NCI-H1417 (cell line): ENCODE measurements around the gene MPPED2.
A peak's percentile ranks its signal among the peaks of the same experiment; 100 is the strongest.

ENCODE experiments used
- DNase-seq, 3 experiments: peaks; one replicate each; lab custom pipeline; 2025; lab: John Stamatoyannopoulos, UW

Gene MPPED2

DNA sequence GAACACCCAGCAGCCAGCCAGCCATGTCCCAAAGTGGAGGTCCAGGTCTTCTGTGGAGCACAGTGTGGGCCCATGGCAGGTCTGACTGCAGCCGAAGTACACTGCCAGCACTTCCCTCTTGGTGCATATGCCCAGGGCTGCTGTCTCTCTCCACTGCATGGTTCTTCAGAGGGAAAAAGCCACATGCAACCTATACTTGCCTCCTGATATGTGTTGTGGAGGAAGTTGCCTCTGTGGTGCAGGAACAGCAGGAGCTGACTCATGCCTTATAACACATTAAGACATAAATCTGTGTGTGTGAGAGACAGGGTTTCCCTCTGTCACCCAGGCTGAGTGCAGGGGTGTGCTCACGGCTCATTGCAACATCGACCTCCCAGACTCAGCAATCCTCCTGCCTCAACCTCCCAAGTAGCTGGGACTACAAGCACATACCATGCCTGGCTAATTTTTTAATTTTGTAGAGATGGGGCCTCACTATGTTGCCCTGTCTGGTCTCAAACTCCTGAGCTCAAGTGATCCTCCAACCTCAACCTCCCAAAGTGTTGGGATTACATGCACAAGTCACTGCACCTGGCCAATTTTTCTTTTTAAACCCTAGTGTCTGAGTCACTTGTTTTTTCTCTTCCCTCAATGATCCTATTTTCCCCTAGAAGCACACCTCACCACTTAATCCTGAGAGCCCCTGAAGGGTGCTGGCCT is 98.8 kb downstream of the MPPED2 start:
- no peak for DNase-seq

DNA sequence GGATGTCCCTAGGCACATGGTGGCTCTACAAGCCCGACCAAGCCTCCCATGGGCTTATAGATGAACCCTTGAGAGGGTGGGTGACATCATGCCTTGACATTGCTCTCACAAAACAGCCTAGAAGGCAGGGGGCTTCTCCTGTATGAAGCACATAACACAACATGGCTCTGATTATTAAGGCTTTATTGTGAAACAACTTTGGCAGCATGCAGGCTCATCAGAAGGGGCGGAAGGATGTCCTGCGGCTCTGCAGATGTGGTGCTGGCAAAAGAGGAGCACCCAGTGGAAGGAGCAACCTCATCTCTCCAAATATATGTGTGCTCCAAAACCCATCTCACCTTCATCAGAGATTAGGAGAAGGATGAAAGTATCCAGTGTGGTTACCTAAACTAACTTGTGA is 100.4 kb downstream of the MPPED2 start:
- DNase-seq, result no peak

DNA sequence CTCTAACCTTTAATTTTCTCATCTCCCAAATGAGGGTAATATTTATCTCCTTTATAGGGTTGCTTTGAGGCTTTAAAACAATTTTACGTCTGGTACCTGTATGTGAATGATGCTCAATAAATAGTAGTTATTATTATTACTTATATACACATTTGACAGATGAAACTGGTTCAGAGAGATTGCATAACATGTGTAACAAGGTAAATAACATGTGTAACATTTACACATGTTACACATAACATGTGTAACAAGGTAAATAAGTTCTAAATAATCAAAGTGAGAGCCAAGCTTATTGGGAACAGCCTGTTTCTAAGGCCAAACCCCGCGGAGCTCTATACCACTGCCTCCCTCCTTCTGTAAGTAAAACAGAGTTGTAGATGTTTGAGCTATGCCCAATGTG is 100.9 kb downstream of the MPPED2 start:
- DNase-seq, result no peak

DNA sequence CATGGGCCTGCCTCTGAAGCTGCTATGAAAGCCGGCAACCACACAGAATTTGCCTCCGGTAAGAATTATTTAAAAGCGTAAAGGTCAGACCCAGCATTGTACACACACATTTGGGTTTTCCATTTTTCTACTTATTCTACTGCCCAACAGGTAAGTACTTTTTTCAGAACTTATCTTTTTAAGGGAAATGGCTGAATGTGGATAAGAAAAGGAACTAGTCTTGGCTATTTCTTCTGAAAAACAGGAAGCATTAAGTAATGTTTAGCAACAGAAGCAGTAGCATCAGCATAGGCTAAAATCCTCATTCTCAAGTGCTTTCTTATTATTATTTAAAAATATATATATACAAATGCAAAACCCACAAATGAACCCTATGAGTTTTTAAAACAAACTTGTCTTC is 103.1 kb downstream of the MPPED2 start:
- DNase-seq, result no peak

DNA sequence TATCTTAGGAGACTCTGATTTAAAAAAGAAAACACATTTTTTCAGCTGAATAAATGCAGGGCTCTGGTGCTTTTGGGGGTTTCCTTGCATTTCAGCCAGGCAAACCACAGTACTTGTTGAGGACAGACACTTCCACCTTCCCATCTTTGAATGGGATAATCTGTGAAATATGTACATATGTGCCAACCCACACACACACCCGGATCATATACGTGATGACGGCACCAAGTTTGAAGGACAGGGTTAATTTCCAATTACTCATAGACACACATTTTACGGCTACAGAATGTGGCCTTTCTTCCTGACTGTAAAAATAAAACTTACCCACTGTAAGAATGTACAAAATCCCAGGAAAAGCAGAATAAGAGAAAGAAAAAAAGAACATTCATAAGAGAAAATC is 104.4 kb downstream of the MPPED2 start:
- no peak for DNase-seq

DNA sequence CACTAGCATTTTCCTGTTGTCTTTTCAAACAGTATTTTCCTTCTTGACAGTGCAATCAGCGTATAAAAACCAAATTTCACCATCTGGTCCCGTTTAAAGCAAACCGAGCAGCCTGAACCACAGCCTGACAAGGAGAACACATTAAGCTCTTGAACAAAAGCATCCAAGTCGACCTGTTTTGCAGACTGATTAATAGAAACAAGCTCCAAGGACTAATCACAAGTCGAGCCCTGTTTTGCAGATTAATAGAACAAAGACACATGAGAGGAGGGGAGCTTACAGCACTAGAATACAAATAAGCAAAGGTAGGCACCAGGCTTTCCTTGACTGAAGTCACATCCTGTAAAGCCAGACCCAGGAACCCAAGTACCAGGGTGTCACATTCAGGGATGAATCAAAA is 104.8 kb downstream of the MPPED2 start:
- no peak for DNase-seq

DNA sequence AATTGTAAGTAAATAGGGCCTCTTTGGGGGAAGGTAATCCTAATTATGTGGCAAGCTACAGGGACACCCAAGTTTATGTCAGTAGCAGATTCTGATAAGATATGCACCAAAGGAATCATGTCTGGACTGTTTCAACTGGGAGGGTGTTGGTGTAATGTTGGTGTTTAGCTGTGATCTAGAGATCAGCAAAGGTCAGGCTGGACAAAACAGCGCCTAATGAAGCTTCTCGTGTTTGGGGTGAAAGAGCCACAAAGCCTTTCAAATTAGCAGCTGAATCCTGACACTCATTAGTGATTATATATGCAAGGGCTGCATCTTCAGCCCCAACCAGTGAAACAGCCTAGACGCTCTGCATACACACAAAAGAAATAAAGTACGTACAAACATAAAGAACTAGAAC is 106.3 kb downstream of the MPPED2 start:
- no peak for DNase-seq

DNA sequence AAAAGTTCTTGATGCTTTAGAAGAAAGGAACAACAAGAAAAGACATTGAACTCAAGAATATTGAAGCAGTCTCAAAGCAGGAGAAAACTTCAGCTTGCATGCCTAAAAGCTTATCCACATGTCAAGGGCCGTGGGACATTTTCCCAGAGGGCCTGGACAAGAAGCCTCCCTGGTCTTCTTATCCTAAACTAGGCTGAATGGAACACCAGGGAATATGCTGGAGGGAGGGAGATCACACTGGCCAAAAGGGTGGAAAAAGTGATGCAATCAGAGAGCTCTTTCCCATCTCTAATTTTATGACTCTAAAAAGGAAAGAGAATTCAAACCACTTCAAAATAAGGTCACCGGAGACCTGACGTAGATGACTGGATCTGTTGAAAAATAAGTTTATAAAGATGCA is 107.2 kb downstream of the MPPED2 start:
- no peak for DNase-seq

DNA sequence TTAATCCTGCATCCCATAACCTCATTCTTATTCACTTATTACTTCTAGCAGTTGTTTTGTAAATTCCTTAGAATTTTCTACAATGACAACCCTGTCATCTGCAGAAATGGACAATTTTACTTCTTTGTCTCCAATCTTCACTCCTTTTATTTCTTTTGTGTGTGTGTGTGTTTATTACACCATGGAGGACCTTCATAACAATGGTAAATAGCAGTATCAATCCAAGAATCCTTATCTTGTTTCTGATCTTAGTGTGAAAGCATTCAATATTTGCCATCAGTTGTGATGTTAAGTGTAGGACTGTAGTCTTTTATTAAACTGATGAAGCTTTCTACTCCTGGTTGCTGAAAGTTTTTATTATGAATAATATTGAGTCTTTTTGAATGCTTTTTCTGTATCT is 109.1 kb downstream of the MPPED2 start:
- DNase-seq, result no peak

DNA sequence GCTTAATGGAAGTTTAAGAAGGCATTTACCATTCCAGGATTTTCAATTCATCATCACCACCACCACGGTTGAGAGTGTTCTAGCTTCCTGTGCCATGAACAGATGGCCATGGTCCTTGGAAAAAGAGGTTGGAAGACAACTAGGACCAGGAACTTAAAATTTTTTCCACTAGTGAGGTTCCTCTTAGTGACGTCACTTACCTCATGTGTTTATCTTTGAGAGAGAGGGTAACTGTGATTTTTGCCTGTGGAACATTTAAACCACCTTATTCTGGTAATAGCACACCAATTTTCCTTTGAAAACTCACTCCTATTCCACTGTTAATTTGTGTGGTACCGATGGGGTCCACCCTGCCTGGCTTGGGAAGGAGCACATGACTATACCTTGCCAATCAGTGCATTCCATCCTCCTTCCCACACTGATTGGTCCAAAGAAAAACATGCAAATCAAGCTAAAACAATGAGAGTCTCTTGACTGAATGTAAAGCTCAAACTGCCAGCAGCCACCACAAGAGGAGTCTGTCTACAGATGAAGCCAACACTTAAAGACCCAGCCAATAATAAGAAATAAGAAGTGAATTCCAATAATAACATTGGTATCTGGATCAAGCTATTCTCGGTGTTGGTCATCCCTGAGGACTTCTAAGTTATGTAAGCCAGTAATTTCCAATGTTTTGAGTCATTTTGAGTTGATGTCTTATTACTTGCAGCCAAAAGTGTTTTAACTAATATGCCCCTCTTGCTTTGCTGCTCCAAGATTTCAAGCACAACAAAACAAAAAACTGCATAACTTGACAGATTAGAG is 111.8 kb downstream of the MPPED2 start:
- DNase-seq, result no peak

DNA sequence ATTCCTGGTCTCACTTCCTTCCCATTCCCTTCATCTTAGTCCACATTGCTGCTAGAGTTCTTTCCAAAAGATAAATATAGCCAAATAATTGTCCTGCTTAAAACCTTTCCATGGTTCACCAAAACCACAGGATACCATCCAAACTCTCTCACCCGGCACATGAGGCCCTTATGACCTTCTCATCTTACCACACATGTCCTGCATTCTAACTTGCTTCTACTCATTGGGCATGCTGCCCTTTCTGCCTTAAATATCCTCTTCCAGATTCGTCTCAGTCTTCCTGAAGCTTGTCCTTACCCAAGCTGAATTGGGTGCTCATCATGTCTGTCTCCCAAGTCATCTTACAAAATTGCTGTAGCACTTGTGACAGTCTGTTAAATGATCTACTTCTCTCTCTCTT is 114.9 kb downstream of the MPPED2 start:
- no peak for DNase-seq

DNA sequence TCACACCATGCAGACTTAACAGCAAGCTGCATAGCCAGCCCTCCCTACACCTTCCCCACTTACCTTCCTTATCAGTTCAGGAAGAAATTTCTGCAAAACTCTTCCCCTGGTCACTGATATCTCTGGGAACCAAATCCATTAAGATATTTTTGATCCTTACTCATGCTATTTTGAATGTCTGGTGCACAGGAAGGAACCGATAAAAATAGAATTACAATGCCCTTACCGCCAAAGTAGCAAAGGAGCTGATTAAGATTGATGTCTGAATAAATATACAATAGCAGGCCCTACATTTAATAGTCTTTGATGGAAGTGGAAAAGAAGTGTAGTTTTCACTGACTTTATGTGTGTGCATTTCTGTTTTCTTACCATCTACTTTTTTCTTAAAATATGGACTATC is 117.3 kb downstream of the MPPED2 start:
- no peak for DNase-seq

DNA sequence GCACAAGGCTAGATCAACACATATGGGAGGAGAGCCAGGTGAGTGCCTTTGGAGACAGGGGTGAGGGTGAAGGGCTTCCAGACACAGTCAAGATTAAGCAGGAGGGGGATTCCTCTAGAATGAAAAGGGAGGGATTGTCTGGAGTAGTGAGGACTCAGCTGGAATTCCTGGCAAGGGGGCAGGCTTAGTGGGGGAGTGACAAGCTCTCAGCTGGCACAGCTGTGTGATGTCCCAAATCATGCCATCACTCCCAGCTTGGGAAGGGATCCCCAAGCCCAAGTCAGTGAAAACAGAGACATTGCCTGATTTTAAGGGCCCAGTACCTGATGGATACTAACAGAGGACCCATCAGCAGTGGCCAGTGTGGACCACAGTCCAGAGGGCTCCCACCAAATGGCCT is 119.0 kb downstream of the MPPED2 start:
- no peak for DNase-seq

DNA sequence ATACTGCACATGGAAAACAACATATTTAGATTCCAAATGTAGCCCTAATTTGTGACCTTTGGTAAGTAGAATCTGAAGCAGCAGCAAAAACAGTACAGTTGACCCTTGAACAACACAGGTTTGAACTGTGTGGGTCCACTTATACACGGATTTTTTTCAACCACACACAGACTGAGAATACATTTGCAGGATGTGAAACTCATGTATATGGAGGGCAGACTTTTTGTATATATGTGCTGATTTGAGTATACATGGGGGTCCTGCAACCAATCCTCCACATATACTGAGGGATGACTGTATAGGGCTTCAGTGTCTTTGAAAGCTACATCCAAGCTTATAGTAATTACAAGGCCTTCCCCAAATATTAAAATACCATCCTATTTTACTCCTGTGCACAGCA is 120.5 kb downstream of the MPPED2 start:
- DNase-seq, result no peak

DNA sequence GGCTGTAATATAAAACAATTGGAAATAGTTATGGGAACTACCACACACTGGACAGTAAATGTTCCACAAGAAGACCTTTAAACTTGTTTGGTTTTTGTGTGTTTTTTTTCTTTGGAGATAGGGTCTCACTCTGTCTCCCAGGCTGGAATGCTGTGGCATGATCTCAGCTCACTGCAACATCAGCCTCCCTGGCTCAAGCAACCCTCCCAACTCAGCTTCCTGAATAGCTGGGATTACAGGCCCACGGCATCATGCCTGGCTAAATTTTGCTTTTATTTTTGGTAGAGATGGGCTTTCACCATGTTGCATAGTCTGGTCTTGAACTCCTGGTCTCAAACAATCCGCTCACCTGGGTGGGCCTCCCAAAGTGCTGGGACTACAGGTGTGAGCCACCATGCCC is 121.0 kb downstream of the MPPED2 start:
- DNase-seq, result no peak

DNA sequence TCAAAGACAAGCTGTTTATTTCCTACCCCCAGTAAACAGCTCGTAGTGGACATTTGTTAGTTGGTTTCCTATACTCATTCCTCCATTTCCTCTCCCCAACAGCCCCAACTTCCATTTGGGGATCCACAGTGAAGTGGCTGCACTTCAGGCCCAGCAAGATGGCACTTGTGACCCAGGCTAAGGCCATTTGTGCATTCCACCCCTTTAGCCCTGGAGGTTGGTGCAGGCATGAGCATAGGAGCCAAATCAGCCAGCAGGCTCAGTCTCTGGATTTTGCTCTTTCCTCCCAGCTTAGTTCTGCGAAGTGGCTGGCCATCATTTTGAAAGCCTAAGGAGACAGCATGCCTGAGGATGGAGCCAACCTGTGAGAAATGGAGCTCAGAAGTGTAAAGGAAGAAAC is 122.9 kb downstream of the MPPED2 start:
- DNase-seq, result no peak

DNA sequence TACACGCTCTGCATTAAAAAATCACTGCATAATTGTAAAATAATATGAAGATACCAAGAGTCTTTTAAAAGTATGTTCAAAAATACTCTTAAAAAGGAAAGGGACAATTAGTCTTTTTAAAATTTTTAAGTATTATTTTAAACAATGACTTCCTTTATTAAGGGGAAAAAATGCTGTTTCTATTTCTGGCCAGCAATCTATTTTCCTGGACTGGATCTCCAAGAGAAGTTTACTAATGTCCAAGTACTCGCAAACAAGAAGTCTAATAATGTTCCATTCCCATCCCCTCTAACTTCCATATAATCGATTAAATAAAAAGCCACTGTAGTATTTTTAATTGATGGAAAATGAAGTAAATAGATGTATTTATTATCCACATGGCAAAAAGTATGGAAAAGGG is 123.7 kb downstream of the MPPED2 start:
- DNase-seq, result no peak

DNA sequence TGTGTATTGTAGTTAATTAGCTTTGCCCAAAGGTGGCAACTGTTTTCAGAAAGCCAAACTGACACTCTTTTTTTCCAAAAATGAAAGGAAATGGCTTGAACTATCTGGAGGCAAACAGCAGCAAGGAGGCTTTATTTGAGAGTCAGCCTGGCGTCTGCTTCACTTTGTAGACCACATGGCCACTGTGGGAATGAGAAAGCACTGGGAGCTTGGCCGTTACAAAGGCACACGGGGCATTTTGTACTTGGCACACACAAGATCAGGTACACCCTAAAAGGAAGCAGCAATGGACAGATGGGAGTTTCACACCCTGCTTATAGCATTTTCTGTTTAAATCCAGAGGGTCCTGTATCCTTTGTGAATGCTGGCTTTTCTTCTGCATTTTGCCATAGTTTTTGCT is 126.3 kb downstream of the MPPED2 start:
- no peak for DNase-seq

DNA sequence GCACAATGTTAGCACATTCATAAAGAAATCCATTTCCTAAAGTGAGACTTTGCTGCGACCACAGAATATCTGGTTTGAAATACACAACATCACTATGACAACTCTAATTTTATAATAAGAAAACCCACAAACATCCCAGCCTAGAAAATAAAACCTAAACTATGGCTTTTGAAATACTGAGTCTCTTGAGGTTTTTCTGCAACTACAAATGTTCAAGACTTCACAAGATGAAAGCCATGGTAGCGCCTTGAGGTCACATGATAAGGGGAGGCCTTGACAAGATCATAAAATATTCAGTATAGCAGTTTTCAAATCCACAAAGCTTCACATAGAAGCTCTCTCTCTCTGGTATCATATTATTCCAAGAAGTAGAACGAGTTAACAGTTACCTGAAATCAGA is 126.8 kb downstream of the MPPED2 start:
- DNase-seq, result no peak

DNA sequence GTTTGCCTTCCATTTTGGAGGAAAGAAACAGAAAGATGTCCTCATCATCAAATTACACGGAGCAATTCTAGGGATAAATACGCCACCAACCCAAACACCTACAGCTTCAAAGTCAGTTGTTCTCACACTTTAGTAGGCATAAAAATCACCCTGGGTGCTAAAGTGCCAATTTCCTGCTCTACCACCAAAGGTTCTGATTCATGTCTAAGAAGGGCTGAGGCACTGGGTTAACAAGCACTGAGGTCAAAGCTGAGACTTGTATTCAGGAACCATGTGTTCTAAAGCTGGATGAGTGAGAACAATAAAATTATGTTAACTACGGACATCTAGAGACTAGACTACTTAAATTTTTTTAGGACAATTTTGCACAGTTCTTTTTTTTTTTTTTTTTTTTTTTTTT is 127.6 kb downstream of the MPPED2 start:
- no peak for DNase-seq

DNA sequence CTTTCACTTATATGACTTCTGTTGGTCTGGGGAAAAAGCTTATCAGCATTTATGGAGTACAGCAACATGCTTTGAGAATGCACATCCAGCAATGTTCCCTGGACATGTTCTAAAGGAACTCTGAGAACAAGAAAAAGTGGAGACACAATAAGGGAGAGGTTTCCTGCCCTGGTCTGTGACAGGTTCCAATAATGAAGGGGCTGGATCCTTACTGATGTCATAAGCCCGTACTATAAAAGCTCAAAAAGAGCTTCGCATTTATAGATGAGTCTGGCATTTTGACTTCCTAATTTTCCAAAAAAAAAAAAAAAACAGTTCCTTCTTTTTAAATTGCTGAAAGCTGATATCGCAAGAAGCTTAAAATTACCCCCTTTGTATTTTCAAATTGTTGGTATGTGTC is 129.1 kb downstream of the MPPED2 start:
- DNase-seq, result no peak

DNA sequence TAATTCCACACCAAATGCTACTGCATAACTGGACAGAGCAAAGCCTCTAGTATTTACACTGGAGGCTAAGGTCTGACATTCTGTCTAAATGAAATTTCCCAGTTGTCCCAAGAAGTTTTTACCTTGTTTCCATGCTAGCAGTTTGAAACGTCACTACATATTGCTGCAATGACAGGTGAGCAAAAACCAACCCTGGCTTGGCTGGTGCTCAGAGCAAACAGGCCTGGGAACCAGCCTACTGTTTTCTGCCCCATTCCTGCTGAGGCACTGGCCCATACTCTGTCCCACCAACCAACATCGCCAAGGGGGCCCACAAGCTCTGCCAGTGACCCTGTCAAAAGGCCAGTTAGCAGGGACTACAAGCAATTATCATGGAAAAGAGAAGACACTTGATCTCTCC is 131.1 kb downstream of the MPPED2 start:
- no peak for DNase-seq

DNA sequence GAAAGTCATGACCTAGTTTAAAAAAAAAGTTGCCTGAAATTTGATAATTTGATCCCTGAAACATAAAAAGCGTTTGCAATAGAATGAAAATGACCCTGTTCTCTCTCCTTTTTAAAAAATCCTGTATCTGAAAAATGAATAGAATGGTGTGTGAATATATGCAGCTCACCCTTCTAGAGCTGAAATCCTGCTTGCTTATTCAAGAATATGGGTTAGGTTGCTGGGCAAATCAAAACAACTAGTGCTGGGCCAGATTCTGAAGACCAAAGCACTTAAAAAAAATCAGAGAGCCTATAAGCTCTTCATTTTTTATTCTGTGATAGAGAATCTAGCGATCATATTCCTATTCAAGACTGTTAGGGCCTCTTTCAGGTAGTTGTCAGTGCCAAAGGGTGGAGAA is 131.6 kb downstream of the MPPED2 start:
- no peak for DNase-seq

DNA sequence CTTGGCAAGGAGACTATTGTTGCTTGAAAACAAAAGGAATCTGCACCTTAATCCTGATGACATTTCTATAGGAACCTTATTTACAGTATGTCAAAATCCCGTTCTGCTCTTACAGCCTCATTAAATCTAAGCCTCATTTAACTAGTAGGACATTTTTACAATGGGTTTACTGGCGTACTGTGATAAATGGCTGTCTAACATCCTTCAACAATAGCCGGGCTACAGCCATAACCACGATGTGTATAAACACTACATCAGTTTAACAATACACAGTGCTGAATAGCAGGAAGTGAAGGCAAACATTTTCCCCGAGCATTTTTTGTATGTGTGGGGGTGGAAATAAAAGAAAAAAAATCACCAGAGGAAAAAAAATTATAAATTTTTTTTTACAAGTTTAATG is 132.0 kb downstream of the MPPED2 start:
- DNase-seq, result peak; percentile 48 to 92 (median 67)
